ENCODE results near the gene RANBP3. TPM values are rescaled to one million over a fixed set of nuclear protein-coding genes. Genes with fewer than 3 reads are reported as not detected.

Gene RANBP3
- total RNA-seq, 4 donors from 2014 or later = 57.8 to 148 (median 82.7) TPM

- Histone ChIP-seq H3K27me3 (no peaks in the 10 kb centered on the region), H3K27ac (no peak overlapping the region), H3K9me3 (no peaks in the 10 kb centered on the region), H3K36me3 (peaks cover 24 to 26% of the 10 kb centered on the region in 2 donors), H3K4me1 (peaks cover 8 to 20% of the 10 kb centered on the region in 2 donors), H3K4me3 (replicated peaks in 1 of 3) (no peak overlapping the region)
- TF ChIP-seq POLR2A (IDR thresholded peaks at IDR 0.05) (no peak), CTCF (IDR thresholded peaks at IDR 0.05) (no peak)
- 84 to 85% methylated on average over 22 to 23 of the region's 25 CpGs for WGBS, 2 donors
- intact Hi-C loops (cut with DNase I) = no loop called here
- DNase-seq = no peak
These were observed 42.3 kb downstream of the RANBP3 start for GRCh38 chr19:5935473-5936291.

- WGBS, 2 donors = 58 to 60% methylated on average over 16 of the region's 16 CpGs
- peak in 1 of 2 donors; percentile 23 for DNase-seq
- Histone ChIP-seq H3K36me3 (peaks cover 24 to 26% of the 10 kb centered on the region in 2 donors), H3K27me3 (no peaks in the 10 kb centered on the region), H3K4me3 (replicated peaks in 1 of 3) (no peak overlapping the region), H3K9me3 (no peaks in the 10 kb centered on the region), H3K4me1 (peaks cover 8 to 20% of the 10 kb centered on the region in 2 donors), H3K27ac (peak overlapping the region in 1 of 3 donors; percentile 52)
- intact Hi-C loops (cut with DNase I) = no loop called here
- TF ChIP-seq CTCF (IDR thresholded peaks at IDR 0.05) = no peak
- TF ChIP-seq POLR2A (IDR thresholded peaks at IDR 0.05) = no peak
These were observed 43.0 kb downstream of the RANBP3 start for GRCh38 chr19:5934774-5935472.

- WGBS, 2 donors = 79 to 80% methylated on average over 5 of the region's 5 CpGs
- intact Hi-C loops (cut with DNase I) = no loop called here
- Histone ChIP-seq H3K27me3 (no peaks in the 10 kb centered on the region), H3K9me3 (no peaks in the 10 kb centered on the region), H3K27ac (peak overlapping the region in 1 of 3 donors; percentile 20), H3K4me1 (peaks cover 8 to 20% of the 10 kb centered on the region in 2 donors), H3K4me3 (replicated peaks in 1 of 3) (no peak overlapping the region), H3K36me3 (peaks cover 24 to 32% of the 10 kb centered on the region in 2 donors)
- TF ChIP-seq CTCF (IDR thresholded peaks at IDR 0.05) (no peak), POLR2A (IDR thresholded peaks at IDR 0.05) (no peak)
- DNase-seq = no peak
These were observed 43.9 kb downstream of the RANBP3 start for GRCh38 chr19:5934069-5934401.

GRCh38 chr19:5933391-5934068 lies 44.4 kb downstream of the RANBP3 start:
- H3K27ac ChIP-seq = no peak overlapping the region
- TF ChIP-seq POLR2A (IDR thresholded peaks at IDR 0.05) = no peak
- TF ChIP-seq CTCF (IDR thresholded peaks at IDR 0.05) = no peak
- intact Hi-C loops (cut with DNase I) = no loop called here
- H3K9me3 ChIP-seq = no peaks in the 10 kb centered on the region
- 81 to 86% methylated on average over 14 to 15 of the region's 20 CpGs for WGBS, 2 donors
- no peak overlapping the region for H3K4me3 ChIP-seq (replicated peaks in 1 of 3)
- peaks cover 8 to 20% of the 10 kb centered on the region in 2 donors for H3K4me1 ChIP-seq
- DNase-seq = no peak
- peaks cover 27 to 37% of the 10 kb centered on the region in 2 donors for H3K36me3 ChIP-seq
- H3K27me3 ChIP-seq = no peaks in the 10 kb centered on the region

Measured in thyroid gland (tissue), 4 donors.